CD4-positive, alpha-beta T cell (primary cell): ENCODE data around the gene HSFX4. TPM values are rescaled to one million over a fixed set of nuclear protein-coding genes. Genes with fewer than 3 reads are reported as not detected.

ENCODE experiments used
- ATAC-seq: fragments of 200-7000 bp; cut with Tn5 transposase; one replicate; pipeline ENCODE4 v1.10.0; 2022; ENCODE audit warnings: mild to moderate bottlenecking; ENCODE audit not compliant: poor library complexity
- CTCF ChIA-PET: fragments of 350-600 bp; sonication (Branson Sonifier 250); formaldehyde crosslinking; loops from one replicate; lab custom pipeline; 2021; ENCODE audit warnings: antibody characterized with exemption, inconsistent platforms; lab: Charles Lee
- POLR2A ChIA-PET: fragments of 350-600 bp; sonication (Branson Sonifier 250); formaldehyde crosslinking; loops from one replicate; lab custom pipeline; 2021; ENCODE audit warnings: antibody characterized with exemption, inconsistent platforms; lab: Charles Lee
- DNase-seq, 14 experiments: peaks; one replicate each; pipeline ENCODE4 v3.0.0-alpha.2; 2013 to 2020; ENCODE audit warnings: mixed read lengths in 2 of 14
- H3K27ac ChIP-seq, 2 donors: one replicate each; pipeline versions ENCODE4 v1.5.1 to v1.7.0; 2013; ENCODE audit warnings: low read length in 2 of 2, low read depth in 1 of 2, mild to moderate bottlenecking in 1 of 2
- H3K27me3 ChIP-seq, 2 experiments: 1 replicate in 1 of 2; 2 replicates in 1 of 2; pipeline versions ENCODE4 v1.6.1 to v1.7.0; 2013; ENCODE audit warnings: low read length in 2 of 2, control low read depth in 1 of 2, mild to moderate bottlenecking in 1 of 2, moderate library complexity in 1 of 2; ENCODE audit not compliant: insufficient read depth in 2 of 2, control insufficient read depth in 1 of 2
- H3K36me3 ChIP-seq: one replicate; pipeline ENCODE4 v1.6.1; 2013; ENCODE audit warnings: low read length, control low read depth; ENCODE audit not compliant: insufficient read depth
- H3K4me1 ChIP-seq: one replicate; pipeline ENCODE4 v1.6.1; 2013; ENCODE audit warnings: low read length, control low read depth; ENCODE audit not compliant: insufficient read depth
- H3K4me3 ChIP-seq: one replicate; pipeline ENCODE4 v1.5.1; 2013; ENCODE audit warnings: mild to moderate bottlenecking, low read length, moderate library complexity
- H3K9me3 ChIP-seq, 2 experiments: 1 replicate in 1 of 2; 2 replicates in 1 of 2; pipeline versions ENCODE4 v1.6.1 to v1.7.0; 2013; ENCODE audit warnings: low read length in 2 of 2, mild to moderate bottlenecking in 2 of 2, control low read depth in 1 of 2, moderate library complexity in 1 of 2; ENCODE audit not compliant: control insufficient read depth in 1 of 2, insufficient read depth in 1 of 2
- H3K27ac Mint-ChIP-seq: one replicate; pipeline ENCODE4 v1.8.0; 2020; ENCODE audit warnings: mixed read lengths
- H3K27me3 Mint-ChIP-seq: one replicate; pipeline ENCODE4 v1.8.0; 2021; ENCODE audit warnings: mixed read lengths
- H3K36me3 Mint-ChIP-seq: one replicate; pipeline ENCODE4 v1.8.0; 2021; ENCODE audit warnings: low read depth, mixed read lengths
- H3K4me1 Mint-ChIP-seq: one replicate; pipeline ENCODE4 v1.8.0; 2021; ENCODE audit warnings: low read depth, mixed read lengths
- H3K4me3 Mint-ChIP-seq: one replicate; pipeline ENCODE4 v1.8.0; 2020; ENCODE audit warnings: mild to moderate bottlenecking, mixed read lengths
- H3K9me3 Mint-ChIP-seq: one replicate; pipeline ENCODE4 v1.8.0; 2020; ENCODE audit warnings: mixed read lengths
- intact Hi-C, 2 experiments: fragments of 100-400 bp; cut with DNase I in 1 of 2; cut with micrococcal nuclease in 1 of 2; formaldehyde crosslinking; loops; one replicate each; pipeline versions ENCODE4 v1.15.1 to v1.9.0; 2023 to 2025; cut with DNase I, micrococcal nuclease
- total RNA-seq, 174 experiments: library from RNA in 2 of 174; stranded (reverse) in 2 of 174; gene quantifications; one replicate each; pipeline ENCODE4 v1.2.3 and lab custom pipeline; 2021 to 2026
- TF ChIP-seq, protein P1 (sequence below): fragments of 200-600 bp; IDR thresholded peaks from one replicate; pipeline ENCODE4 v1.8.0; 2022; ENCODE audit warnings: antibody characterized with exemption, mild to moderate bottlenecking

Gene HSFX4
- total RNA-seq, 2 experiments from 2014 or later: not detected

DNA sequence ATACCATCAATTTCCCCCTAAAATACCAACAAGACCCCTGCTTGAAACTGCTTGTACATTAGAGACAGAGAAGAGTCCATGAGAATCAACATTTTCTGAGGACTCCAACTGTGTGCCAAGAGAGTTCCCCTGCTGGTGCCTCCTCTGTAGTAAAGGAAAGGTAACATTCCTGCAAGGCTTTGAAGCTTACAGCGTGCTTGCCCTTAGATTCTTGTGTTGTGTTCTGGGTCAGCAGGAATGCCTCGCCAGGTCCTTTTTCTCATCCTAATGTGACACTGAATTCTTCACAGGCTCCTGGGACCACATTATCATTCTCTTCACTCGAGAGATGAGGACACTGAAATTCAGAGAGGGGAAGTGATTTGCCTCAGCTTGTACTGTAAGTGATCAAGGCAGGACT lies 18.6 kb downstream of the HSFX4 start:
- no peak overlapping the region for H3K4me3 ChIP-seq
- no peak for ATAC-seq
- no peak overlapping the region for H3K27ac ChIP-seq
- Mint-ChIP-seq H3K27me3 (no peaks in the 10 kb centered on the region), H3K9me3 (no peaks in the 10 kb centered on the region), H3K36me3 (peaks cover 32% of the 10 kb centered on the region), H3K4me3 (no peak overlapping the region), H3K27ac (no peak overlapping the region), H3K4me1 (no peaks in the 10 kb centered on the region)
- intact Hi-C loops: no loop called here
- POLR2A ChIA-PET: no interaction called here
- DNase-seq: no peak
- no peaks in the 10 kb centered on the region for H3K4me1 ChIP-seq
- TF ChIP-seq, protein P1, sequence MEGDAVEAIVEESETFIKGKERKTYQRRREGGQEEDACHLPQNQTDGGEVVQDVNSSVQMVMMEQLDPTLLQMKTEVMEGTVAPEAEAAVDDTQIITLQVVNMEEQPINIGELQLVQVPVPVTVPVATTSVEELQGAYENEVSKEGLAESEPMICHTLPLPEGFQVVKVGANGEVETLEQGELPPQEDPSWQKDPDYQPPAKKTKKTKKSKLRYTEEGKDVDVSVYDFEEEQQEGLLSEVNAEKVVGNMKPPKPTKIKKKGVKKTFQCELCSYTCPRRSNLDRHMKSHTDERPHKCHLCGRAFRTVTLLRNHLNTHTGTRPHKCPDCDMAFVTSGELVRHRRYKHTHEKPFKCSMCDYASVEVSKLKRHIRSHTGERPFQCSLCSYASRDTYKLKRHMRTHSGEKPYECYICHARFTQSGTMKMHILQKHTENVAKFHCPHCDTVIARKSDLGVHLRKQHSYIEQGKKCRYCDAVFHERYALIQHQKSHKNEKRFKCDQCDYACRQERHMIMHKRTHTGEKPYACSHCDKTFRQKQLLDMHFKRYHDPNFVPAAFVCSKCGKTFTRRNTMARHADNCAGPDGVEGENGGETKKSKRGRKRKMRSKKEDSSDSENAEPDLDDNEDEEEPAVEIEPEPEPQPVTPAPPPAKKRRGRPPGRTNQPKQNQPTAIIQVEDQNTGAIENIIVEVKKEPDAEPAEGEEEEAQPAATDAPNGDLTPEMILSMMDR: no peak
- H3K27me3 ChIP-seq: no peaks in the 10 kb centered on the region
- H3K36me3 ChIP-seq: peaks cover 24% of the 10 kb centered on the region
- no peaks in the 10 kb centered on the region for H3K9me3 ChIP-seq
- CTCF ChIA-PET: no interaction called here

DNA sequence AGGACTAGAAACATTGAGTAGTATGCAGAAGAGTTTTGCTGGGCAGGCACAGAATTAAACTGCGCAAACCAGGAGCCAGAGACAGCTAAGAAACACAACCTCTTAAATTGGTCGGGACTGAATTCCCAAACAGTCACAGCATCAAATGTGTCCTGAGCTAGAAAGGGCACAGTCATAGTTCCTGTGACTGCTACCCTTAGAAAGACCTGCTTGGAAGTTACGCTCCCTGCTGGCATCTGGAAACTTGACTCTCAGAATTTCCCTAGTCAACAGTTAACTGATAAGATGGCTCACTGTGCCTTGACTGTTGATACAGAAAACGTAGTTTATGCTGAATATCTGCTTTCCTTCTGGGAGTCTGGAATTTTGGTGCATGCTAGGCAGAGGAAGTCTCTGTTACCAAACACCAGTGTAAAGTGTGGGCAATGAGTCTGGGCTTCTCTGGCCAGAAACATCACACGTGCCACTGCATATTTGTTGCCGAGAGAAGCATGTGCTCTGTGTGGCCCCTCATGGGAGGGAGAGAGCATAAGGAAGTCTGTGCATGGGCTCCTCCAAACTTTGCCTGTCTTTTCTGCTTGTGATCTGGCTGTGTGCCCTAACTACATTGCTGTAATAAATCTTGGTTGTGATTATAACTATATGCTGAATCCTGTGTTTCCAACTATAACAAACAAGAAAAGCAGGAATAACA lies 20.5 kb downstream of the HSFX4 start:
- Mint-ChIP-seq H3K27ac (no peak overlapping the region), H3K4me3 (no peak overlapping the region), H3K4me1 (no peaks in the 10 kb centered on the region), H3K27me3 (no peaks in the 10 kb centered on the region), H3K9me3 (no peaks in the 10 kb centered on the region), H3K36me3 (peaks cover 38% of the 10 kb centered on the region)
- TF ChIP-seq, protein P1: no peak
- H3K9me3 ChIP-seq: no peaks in the 10 kb centered on the region
- intact Hi-C loops: loop anchor here in 1 of 2 experiments (5.0 kb wide), 2 partner anchors 537 to 767 kb away; no protein-coding TSS in a partner anchor
- no peaks in the 10 kb centered on the region for H3K4me1 ChIP-seq
- DNase-seq: no peak
- H3K4me3 ChIP-seq: no peak overlapping the region
- no peak overlapping the region for H3K27ac ChIP-seq
- POLR2A ChIA-PET: no interaction called here
- CTCF ChIA-PET: no interaction called here
- ATAC-seq: no peak
- no peaks in the 10 kb centered on the region for H3K27me3 ChIP-seq
- peaks cover 23% of the 10 kb centered on the region for H3K36me3 ChIP-seq

DNA sequence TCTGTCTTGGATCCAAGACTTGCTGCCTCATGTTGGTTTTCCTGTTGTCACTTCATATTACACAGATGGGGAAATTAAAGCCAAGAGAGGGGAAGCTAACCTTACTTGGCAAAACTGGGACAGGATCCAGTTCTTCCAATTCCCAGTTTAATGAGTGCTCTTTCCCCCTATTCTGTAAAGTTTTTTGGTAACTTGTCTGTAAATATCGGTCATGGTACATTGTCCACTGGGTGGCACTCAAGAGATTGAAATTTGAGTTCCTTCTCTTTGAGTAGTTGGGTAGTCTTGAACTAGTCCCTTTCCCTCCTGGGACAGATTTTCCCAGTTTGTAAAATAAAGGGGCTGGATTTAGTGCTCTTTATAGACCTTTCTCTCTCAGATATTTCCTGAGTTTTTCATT lies 21.3 kb downstream of the HSFX4 start:
- peak in 4 of 14 experiments; percentile 5 to 39 (median 26) for DNase-seq
- no peak for ATAC-seq
- Histone ChIP-seq H3K27me3 (no peaks in the 10 kb centered on the region), H3K27ac (no peak overlapping the region), H3K4me1 (no peaks in the 10 kb centered on the region), H3K9me3 (no peaks in the 10 kb centered on the region), H3K4me3 (no peak overlapping the region), H3K36me3 (peaks cover 23% of the 10 kb centered on the region)
- H3K27ac Mint-ChIP-seq: no peak overlapping the region
- no peaks in the 10 kb centered on the region for H3K4me1 Mint-ChIP-seq
- intact Hi-C loops: loop anchor here in 1 of 2 experiments (5.0 kb wide), 2 partner anchors 537 to 767 kb away; no protein-coding TSS in a partner anchor
- ChIA-PET CTCF (no interaction called here), POLR2A (no interaction called here)
- H3K36me3 Mint-ChIP-seq: peaks cover 38% of the 10 kb centered on the region
- H3K27me3 Mint-ChIP-seq: no peaks in the 10 kb centered on the region
- H3K4me3 Mint-ChIP-seq: no peak overlapping the region
- TF ChIP-seq, protein P1: no peak
- no peaks in the 10 kb centered on the region for H3K9me3 Mint-ChIP-seq
